ENCODE results near the gene SCYL1.

Gene SCYL1

GRCh38 chr11:65579291-65579690 lies 54.4 kb downstream of the SCYL1 start:
- in situ Hi-C loops (cut with HindIII; ENCODE audit: low sequenced_read_pairs) = no loop called here

DNA sequence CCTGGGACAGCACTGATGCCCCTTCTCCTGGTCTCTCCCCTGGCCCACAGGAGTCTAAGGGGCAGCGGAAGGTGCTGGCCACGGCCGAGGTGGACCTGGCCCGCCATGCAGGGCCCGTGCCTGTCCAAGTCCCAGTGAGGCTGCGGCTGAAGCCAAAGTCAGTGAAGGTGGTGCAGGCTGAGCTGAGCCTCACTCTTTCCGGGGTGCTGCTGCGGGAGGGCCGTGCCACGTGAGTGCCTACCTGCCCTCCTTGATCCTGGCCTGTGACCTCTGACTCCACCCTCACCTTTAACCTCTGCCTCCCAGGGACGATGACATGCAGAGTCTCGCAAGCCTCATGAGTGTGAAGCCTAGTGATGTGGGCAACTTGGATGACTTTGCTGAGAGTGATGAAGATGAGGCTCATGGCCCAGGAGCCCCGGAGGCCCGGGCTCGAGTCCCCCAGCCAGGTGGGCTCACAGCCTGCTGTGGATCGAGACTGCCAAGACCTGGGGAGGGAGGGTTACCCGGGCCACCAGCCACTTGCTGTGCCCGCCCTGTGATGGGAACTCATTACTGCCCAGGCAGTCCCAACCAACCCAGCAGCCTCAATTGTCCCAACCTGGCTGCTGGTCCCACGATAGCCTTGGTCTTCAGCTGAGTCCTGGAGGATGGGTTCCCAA lies 55.3 kb downstream of the SCYL1 start:
- in situ Hi-C loops (cut with HindIII; ENCODE audit: low sequenced_read_pairs) = no loop called here

DNA sequence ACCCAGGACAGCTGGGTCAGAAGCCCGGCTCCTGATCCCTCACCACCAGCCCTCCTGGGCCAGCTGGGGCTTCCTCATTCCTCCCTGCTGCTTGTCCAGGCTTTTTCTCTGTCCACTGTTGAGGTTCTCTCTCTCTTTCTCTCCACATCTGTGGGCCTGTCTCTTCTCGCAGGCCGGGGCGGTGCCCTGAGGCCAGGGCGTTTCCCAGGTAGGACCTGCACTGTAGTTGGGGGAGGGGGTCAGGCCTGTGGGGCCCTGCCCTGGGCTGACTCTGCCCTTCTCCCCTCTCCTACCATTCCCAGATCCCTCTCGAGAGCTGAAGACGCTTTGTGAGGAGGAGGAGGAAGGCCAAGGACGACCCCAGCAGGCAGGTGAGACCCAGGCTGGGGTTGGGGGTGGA lies 55.9 kb downstream of the SCYL1 start:
- in situ Hi-C loops (cut with HindIII; ENCODE audit: low sequenced_read_pairs) = no loop called here

GRCh38 chr11:65581928-65582327 lies 57.0 kb downstream of the SCYL1 start:
- in situ Hi-C loops (cut with HindIII; ENCODE audit: low sequenced_read_pairs) = no loop called here

DNA sequence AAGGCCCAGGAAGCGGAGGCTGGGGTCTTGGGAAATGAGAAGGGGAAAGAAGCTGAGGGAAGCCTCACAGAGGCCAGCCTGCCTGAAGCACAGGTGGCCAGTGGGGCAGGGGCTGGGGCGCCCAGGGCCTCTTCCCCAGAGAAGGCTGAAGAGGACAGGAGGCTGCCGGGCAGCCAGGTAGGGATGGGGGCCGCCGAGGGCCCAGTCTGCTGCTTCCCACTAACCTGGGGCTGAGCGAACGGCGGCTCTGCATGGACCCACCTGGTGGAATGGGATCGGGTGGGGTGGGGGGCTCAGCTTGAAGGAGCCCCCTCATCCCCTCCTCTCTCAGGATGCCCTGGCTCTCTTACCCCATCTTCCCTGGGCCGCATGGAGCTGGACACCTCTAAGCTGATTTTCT lies 58.7 kb downstream of the SCYL1 start:
- in situ Hi-C loops (cut with HindIII; ENCODE audit: low sequenced_read_pairs) = no loop called here

- in situ Hi-C loops (cut with HindIII; ENCODE audit: low sequenced_read_pairs) = no loop called here
Observed at GRCh38 chr11:65584106-65584505, 59.2 kb downstream of the SCYL1 start.

DNA sequence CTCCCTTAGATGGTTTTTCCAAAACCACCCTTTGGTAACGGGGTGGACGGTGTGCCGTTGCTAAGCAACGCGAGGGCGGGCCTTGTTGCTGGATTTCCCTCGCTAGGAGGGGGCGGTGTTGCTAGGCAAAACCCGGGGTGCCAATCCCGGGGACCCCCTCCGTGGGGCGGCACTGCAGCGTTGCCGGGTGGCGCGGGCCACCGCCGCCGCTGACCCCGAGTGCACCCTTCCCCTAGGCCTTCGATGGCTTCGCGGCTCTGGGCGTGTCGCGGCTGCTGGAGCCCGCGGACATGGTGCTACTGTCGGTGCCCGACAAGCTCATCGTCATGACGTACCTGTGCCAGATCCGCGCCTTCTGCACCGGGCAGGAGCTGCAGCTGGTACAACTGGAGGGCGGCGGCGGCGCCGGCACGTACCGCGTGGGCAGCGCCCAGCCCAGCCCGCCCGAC lies 59.9 kb downstream of the SCYL1 start:
- in situ Hi-C loops (cut with HindIII; ENCODE audit: low sequenced_read_pairs) = no loop called here

- in situ Hi-C loops (cut with HindIII; ENCODE audit: low sequenced_read_pairs) = no loop called here
Observed at GRCh38 chr11:65585396-65586246, 60.7 kb downstream of the SCYL1 start.

DNA sequence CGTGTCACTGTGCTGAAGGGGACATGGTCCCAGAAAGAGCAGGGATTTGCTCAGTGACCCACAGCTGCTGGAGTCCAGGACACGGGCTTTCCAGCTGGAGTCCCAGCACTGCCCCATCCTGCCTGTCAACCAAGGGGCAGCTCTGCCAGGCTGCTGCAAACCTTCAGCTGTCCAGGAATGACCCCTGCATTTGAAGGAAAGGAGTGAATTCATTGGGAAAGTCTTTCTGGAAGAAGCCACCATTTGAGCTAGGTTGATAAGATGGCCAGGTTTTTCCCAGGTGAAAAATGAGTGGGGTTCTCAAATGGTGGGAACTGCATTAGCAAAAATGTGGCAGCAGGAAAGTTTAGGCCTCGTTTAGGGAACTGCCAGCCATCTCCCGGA lies 61.4 kb downstream of the SCYL1 start:
- in situ Hi-C loops (cut with HindIII; ENCODE audit: low sequenced_read_pairs) = no loop called here

DNA sequence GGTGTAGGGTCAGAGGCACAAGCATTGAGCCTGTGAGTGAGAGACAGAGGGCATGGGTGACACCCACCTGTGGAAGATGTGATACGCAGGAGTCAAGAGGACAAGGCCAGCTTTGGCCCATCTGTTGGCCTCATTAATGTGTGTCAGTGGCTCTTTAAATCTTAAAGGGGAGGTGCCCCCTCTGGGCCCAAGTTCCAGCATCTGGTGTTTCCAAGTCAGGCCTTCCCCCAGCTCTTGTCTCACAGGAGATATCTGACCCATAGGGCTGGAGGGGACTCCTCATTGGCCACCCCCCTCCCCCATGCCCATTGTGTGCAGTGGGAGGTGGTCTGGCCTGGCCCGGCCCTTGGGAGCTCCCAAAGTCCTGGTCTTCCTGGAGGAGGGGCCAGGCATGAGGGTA lies 61.8 kb downstream of the SCYL1 start:
- in situ Hi-C loops (cut with HindIII; ENCODE audit: low sequenced_read_pairs) = no loop called here
